Measurements from ENCODE around the gene PSG1. TPM values are rescaled to one million over a fixed set of nuclear protein-coding genes. Genes with fewer than 3 reads are reported as not detected.
"Not testable (repeated sequence)": the region's sequence is repeated elsewhere in the genome, so short reads cannot be mapped to it uniquely, and the experiment has no call there.

PSG1 gene
- total RNA-seq, 1 experiment from 2014 or later, result not detected

DNA sequence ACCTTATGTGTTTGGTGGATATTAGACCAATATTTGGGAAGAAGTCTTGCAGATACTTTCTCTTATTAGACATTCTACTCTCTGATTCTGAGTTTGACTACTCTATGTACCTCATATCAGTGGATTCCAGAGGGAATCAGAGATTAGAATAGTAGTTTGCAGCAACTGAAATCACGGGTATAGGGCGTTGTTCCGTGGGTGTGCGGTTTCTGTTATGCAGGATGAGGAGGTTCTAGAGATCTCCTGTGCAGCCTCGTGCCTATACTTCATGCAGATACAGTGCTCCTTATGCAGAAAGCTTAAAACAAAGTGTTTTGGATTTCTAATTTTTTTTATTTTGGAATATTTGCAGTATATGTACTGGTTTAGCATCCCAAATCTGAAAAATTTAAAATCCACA lies 32.2 kb upstream of the PSG1 start:
- DNase-seq (ENCODE audit: low spot score); H3K27me3 Mint-ChIP-seq (ENCODE audit: low read depth); H3K27ac Mint-ChIP-seq; H3K4me3 Mint-ChIP-seq; H3K4me1 Mint-ChIP-seq; H3K36me3 Mint-ChIP-seq; POLR2A ChIA-PET; CTCF ChIA-PET; ATAC-seq: not testable (repeated sequence)
- H3K9me3 Mint-ChIP-seq, result peaks cover 34% of the 10 kb centered on the region

DNA sequence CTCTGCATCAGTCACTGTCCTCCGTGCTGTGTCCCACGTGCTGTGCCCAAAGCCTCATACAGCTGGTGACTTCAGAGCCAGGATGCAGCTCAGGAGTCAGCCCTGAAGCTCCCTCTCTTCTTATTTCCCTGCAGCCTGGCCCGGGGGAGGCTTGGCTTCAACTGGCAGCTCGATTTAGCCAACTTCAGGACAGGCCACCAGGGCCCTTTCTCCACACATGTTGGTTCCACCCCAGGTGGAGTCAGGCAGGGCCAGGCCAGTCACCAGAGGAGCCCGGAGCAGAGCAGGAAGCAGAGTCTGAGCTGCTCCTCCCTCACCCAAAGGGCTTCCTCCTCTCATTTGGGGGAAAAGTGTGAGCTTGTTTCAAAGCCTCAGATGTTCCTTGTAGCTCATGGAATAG lies 26.6 kb upstream of the PSG1 start:
- ATAC-seq, result not testable (repeated sequence)

DNA sequence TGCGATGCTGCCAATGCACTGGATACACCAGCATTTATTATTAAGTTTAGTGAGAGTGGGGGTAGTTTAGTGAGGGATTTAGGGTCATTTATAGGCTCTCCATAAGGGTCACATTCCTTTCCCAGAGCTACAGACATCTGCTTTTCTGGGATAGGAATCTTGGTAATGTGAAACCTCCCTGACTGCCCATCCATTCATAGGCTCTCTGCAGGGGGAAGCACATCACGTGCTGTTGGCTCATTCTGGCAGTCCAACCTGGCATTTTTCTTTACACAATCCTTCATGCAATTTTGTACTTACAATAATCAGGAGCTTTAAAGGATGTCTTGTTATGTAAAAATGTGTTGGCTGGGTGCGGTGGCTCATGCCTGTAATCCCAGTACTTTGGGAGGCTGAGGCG lies 21.0 kb upstream of the PSG1 start:
- POLR2A ChIA-PET; H3K4me3 Mint-ChIP-seq; H3K27me3 Mint-ChIP-seq (ENCODE audit: low read depth); ATAC-seq; H3K36me3 Mint-ChIP-seq; DNase-seq (ENCODE audit: low spot score): not testable (repeated sequence)
- H3K27ac Mint-ChIP-seq, result peak overlapping the region; percentile 59
- peaks cover 20% of the 10 kb centered on the region for H3K9me3 Mint-ChIP-seq
- CTCF ChIA-PET, result interaction anchor here (1.3 kb wide), 1 partner anchor 15 kb away, joined by 7 read pairs; no protein-coding TSS in a partner anchor
- TF ChIP-seq, protein P1, sequence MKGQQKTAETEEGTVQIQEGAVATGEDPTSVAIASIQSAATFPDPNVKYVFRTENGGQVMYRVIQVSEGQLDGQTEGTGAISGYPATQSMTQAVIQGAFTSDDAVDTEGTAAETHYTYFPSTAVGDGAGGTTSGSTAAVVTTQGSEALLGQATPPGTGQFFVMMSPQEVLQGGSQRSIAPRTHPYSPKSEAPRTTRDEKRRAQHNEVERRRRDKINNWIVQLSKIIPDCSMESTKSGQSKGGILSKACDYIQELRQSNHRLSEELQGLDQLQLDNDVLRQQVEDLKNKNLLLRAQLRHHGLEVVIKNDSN (CRISPR knock-in tag; IDR thresholded peaks at IDR 0.05), result peak; percentile 77
- TF ChIP-seq, protein P2, sequence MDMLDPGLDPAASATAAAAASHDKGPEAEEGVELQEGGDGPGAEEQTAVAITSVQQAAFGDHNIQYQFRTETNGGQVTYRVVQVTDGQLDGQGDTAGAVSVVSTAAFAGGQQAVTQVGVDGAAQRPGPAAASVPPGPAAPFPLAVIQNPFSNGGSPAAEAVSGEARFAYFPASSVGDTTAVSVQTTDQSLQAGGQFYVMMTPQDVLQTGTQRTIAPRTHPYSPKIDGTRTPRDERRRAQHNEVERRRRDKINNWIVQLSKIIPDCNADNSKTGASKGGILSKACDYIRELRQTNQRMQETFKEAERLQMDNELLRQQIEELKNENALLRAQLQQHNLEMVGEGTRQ (CRISPR knock-in tag; IDR thresholded peaks at IDR 0.05), result peak; percentile 72
- H3K4me1 Mint-ChIP-seq, result peaks cover 31% of the 10 kb centered on the region

More for the DNA sequence above, 26.6 kb upstream of the PSG1 start:
- H3K9me3 Mint-ChIP-seq, result peaks cover 20% of the 10 kb centered on the region
- DNase-seq (ENCODE audit: low spot score); H3K27ac Mint-ChIP-seq; POLR2A ChIA-PET; H3K36me3 Mint-ChIP-seq; H3K4me3 Mint-ChIP-seq; H3K4me1 Mint-ChIP-seq; H3K27me3 Mint-ChIP-seq (ENCODE audit: low read depth): not testable (repeated sequence)
- CTCF ChIA-PET, result interaction anchor here (0.5 kb wide), 1 partner anchor 559 kb away, joined by 4 read pairs; no protein-coding TSS in a partner anchor

DNA sequence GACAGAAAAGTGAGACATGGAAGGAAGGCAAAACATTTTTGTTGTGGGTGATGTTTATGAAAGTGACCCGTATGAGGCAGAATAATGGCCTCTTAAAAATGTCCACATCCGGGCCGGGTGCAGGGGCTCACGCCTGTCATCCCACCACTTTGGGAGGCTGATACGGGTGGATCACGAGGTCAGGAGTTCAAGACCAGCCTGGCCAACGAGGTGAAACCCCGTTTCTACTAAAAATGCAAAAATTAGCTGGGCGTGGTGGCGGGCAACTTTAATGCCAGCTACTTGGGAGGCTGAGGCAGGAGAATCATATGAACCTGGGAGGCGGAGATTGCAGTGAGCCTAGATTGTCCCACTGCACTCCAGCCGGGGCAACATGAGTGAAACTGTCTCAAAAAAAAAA lies 20.2 kb upstream of the PSG1 start:
- ATAC-seq; H3K27me3 Mint-ChIP-seq (ENCODE audit: low read depth); POLR2A ChIA-PET; H3K4me3 Mint-ChIP-seq; DNase-seq (ENCODE audit: low spot score); H3K36me3 Mint-ChIP-seq: not testable (repeated sequence)
- Mint-ChIP-seq H3K4me1 (peaks cover 31% of the 10 kb centered on the region), H3K27ac (peak overlapping the region; percentile 59; the same call in 1 of the 2 replicates), H3K9me3 (peaks cover 20% of the 10 kb centered on the region)
- CTCF ChIA-PET, result interaction anchor here (1.3 kb wide), 1 partner anchor 14 kb away, joined by 7 read pairs; no protein-coding TSS in a partner anchor

DNA sequence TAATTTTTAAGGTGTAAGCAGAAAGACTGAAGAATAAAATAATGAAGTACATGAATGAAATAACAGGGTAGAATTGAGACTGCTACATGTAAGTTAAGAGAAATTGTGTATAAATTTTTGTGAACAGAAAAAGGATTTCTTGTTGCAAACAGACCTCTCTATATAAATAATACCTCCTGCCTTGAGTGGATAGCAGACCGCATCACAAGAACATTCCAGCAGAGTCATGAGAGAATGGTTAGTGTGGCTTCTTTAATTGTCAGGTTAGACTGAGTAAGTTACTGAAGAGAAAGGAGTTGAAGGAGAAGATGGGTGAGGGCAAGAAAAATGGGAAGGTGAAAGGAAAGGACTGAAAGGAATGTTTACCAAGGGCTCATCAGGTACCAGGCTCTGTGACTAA lies 19.6 kb upstream of the PSG1 start:
- POLR2A ChIA-PET, result interaction anchor here (0.6 kb wide), 1 partner anchor 11 kb away, joined by 3 read pairs; no protein-coding TSS in a partner anchor
- H3K36me3 Mint-ChIP-seq; DNase-seq (ENCODE audit: low spot score); CTCF ChIA-PET; H3K4me3 Mint-ChIP-seq; H3K27me3 Mint-ChIP-seq (ENCODE audit: low read depth); ATAC-seq: not testable (repeated sequence)
- Mint-ChIP-seq H3K9me3 (peaks cover 20% of the 10 kb centered on the region), H3K27ac (peak overlapping the region; percentile 93), H3K4me1 (peaks cover 31% of the 10 kb centered on the region)

DNA sequence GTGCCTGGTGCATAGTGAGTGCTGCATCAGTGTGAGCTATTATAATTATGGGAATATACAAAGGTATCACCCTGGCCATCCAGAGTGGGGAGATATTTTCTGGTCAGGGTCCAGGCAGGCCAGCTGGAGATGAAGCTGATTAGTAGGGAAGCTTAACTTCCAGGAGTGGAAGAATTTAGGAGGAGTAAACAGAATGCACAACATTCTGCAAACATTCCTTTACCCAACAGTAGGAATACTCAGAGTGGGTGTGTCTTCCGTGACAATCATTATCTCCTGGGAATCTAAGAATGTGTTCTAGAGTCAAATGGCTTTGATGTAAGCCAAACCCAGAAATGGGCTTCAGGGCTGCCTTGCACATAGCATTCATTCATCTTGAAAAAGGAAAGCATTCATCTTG lies 19.1 kb upstream of the PSG1 start:
- H3K27me3 Mint-ChIP-seq (ENCODE audit: low read depth); H3K36me3 Mint-ChIP-seq; CTCF ChIA-PET; H3K4me3 Mint-ChIP-seq; DNase-seq (ENCODE audit: low spot score); ATAC-seq: not testable (repeated sequence)
- peaks cover 31% of the 10 kb centered on the region for H3K4me1 Mint-ChIP-seq
- peaks cover 20% of the 10 kb centered on the region for H3K9me3 Mint-ChIP-seq
- peak overlapping the region; percentile 93 for H3K27ac Mint-ChIP-seq
- POLR2A ChIA-PET, result interaction anchor here (0.6 kb wide), 1 partner anchor 12 kb away, joined by 3 read pairs; no protein-coding TSS in a partner anchor

DNA sequence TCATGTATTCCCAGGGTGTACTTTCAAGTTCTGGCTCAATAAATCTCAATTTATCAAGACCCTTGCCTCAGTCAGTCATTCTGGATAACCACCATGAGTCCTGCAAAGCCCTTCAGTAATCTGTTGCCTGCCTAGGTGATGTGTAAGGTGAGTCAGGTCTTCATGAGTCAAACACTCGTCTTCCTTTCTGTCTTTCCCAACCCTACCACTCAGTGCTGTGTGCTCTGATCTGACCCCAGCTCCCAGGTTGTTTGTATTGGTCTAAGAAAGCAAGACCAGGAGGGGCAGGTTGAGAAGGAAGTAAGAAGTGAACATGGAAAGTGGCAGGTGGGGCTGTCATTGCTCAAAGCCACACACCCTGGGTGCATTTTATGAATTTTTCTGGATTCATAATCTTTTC lies 18.2 kb upstream of the PSG1 start:
- DNase-seq (ENCODE audit: low spot score); ATAC-seq; POLR2A ChIA-PET; CTCF ChIA-PET; H3K27me3 Mint-ChIP-seq (ENCODE audit: low read depth); H3K4me3 Mint-ChIP-seq: not testable (repeated sequence)
- H3K27ac Mint-ChIP-seq, result peak overlapping the region; percentile 49; the same call in 1 of the 2 replicates
- peaks cover 31% of the 10 kb centered on the region for H3K4me1 Mint-ChIP-seq
- H3K36me3 Mint-ChIP-seq, result peaks cover 13% of the 10 kb centered on the region
- peaks cover 28% of the 10 kb centered on the region for H3K9me3 Mint-ChIP-seq

DNA sequence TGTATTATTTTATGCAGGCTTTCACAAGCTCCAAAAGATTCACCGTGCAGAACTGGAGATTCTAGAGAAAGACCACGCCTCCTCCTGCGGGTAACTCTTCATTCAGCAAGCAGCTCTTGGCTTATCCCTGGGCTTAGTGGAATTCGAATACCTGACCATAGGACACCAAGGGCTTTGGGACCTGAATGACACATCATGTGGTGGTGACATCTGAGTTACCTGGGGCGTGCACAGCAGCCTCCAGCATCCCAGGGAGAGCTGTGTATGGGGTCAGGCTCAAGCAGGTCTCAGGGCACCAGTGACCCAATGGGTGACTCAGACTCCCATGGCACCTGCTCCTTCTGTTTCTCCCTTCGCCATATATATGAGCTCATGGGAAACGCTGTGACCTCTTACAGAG lies 10.9 kb upstream of the PSG1 start:
- Mint-ChIP-seq H3K9me3 (peaks cover 51% of the 10 kb centered on the region), H3K36me3 (peaks cover 14% of the 10 kb centered on the region), H3K27me3 (ENCODE audit: low read depth) (peaks cover 12% of the 10 kb centered on the region)
- CTCF ChIA-PET; H3K27ac Mint-ChIP-seq; POLR2A ChIA-PET; H3K4me1 Mint-ChIP-seq; H3K4me3 Mint-ChIP-seq; ATAC-seq; DNase-seq (ENCODE audit: low spot score): not testable (repeated sequence)

DNA sequence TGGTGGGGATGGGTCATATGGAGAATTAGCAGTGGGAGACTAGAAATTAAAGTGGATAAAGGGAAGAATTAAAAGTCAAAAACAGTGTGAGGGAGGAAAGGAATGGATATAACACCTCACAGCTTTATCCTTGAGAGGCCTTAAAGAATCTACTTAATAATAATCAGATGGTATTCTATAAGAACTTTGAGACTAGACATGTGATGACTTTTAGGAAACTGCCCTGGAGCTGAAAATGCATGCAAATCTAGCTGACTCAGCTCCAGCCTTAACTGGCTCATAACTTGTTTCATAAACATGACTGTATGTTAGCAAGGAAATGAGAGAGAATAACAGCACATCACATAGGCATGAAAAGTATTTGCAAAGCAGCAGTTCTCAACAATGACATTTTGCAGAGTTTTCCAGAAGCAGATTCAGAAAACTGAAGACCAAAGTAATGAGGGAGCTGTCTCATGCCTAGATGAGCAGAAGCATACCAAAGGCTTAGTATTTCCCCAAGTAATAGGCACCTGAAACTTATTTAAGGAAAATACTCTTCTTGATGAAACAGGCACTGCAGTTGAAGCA lies 8.4 kb upstream of the PSG1 start:
- H3K27ac Mint-ChIP-seq; ATAC-seq; H3K4me3 Mint-ChIP-seq; POLR2A ChIA-PET; H3K4me1 Mint-ChIP-seq; DNase-seq (ENCODE audit: low spot score): not testable (repeated sequence)
- H3K9me3 Mint-ChIP-seq, result peaks cover 45% of the 10 kb centered on the region
- peaks cover 10% of the 10 kb centered on the region for H3K36me3 Mint-ChIP-seq
- H3K27me3 Mint-ChIP-seq (ENCODE audit: low read depth), result peaks cover 17% of the 10 kb centered on the region
- CTCF ChIA-PET, result interaction anchor here (1.2 kb wide), 1 partner anchor 194 kb away, joined by 4 read pairs; no protein-coding TSS in a partner anchor

DNA sequence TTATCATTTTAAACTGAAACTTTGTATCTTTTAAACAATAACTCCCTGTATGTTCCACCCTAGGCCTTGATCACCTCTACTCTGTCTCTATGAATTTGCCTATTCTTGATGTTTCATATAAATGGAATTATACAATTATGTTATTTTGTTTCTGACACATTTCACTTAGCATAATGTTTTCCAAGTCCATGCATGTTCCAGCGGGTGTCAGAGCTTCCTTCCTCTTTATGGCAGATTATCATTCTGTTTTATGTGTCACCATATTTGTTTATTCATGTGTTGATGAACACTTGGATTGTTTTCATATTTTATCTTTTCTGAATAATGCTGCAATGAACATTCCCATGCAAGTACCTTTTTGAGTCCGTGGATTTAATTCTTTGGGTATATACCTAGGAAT lies 3.2 kb upstream of the PSG1 start:
- H3K36me3 Mint-ChIP-seq; POLR2A ChIA-PET; H3K4me3 Mint-ChIP-seq; H3K4me1 Mint-ChIP-seq; CTCF ChIA-PET; H3K27ac Mint-ChIP-seq; ATAC-seq; DNase-seq (ENCODE audit: low spot score): not testable (repeated sequence)
- peaks cover 14% of the 10 kb centered on the region for H3K27me3 Mint-ChIP-seq (ENCODE audit: low read depth)
- H3K9me3 Mint-ChIP-seq, result peaks cover 15% of the 10 kb centered on the region

DNA sequence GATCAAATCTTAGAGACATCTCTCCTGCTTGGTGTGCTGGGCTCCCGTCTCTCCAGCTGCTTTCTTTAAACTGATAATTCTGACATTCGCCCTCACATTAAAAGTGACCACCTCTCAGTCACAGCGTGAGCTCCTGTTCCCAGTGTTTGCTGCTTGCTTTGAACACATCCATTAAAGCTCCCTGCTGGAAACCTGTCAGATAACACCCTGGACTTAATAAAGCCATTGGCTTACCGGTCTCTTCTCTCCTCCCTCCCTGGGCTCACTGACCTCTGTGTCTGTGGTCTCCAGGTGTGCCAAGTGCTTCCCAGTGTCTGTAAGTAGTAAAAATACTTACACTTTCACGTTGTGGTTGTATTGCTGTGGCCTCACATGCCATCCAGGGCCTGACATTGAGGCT lies 2.5 kb upstream of the PSG1 start:
- Mint-ChIP-seq H3K27me3 (ENCODE audit: low read depth) (peaks cover 14% of the 10 kb centered on the region), H3K9me3 (peaks cover 12% of the 10 kb centered on the region)
- ATAC-seq; H3K36me3 Mint-ChIP-seq; CTCF ChIA-PET; H3K4me1 Mint-ChIP-seq; DNase-seq (ENCODE audit: low spot score); H3K4me3 Mint-ChIP-seq; H3K27ac Mint-ChIP-seq; POLR2A ChIA-PET: not testable (repeated sequence)
